ENCODE measurements around the gene ORC6. TPM values are rescaled to one million over a fixed set of nuclear protein-coding genes. Genes with fewer than 3 reads are reported as not detected.

The ORC6 gene
- total RNA-seq, 1 experiment from 2014 or later = 95.0 TPM

- peaks cover 10% of the 10 kb centered on the region for H3K27me3 Mint-ChIP-seq (ENCODE audit: low read depth)
- no peaks in the 10 kb centered on the region for H3K79me1 ChIP-seq (ENCODE audit: insufficient read depth, low read depth, low read length, poor library complexity, severe bottlenecking)
- no peak overlapping the region for H2BK5ac ChIP-seq (ENCODE audit: insufficient read length, low read length)
- no peak overlapping the region for H3K18ac ChIP-seq (ENCODE audit: insufficient read length, low read depth, low read length)
- no peak overlapping the region for H4K91ac ChIP-seq (ENCODE audit: insufficient read length, low read depth, low read length)
- H3K14ac ChIP-seq (ENCODE audit: insufficient read depth, low read length) = no peak overlapping the region
- no peak overlapping the region for H2AFZ ChIP-seq (ENCODE audit: low read length)
- H2BK15ac ChIP-seq (ENCODE audit: low read depth, low read length) = no peak overlapping the region
- H2BK12ac ChIP-seq (ENCODE audit: insufficient read length, low read depth, low read length) = no peak overlapping the region
- WGBS (ENCODE audit: extremely low coverage, insufficient read length, low lambda C conversion rate) = no CpG with 5 or more reads among the region's 27 CpGs
- H3T11ph ChIP-seq (ENCODE audit: low read length) = no peak overlapping the region
- DNase-seq = no peak
- no peak overlapping the region for H3K4me3 Mint-ChIP-seq
- H3K23ac ChIP-seq (ENCODE audit: insufficient read length, low read depth, low read length) = no peak overlapping the region
- H3K4me2 ChIP-seq (ENCODE audit: insufficient read depth, insufficient read length, low read length) = no peak overlapping the region
- H4K5ac ChIP-seq (ENCODE audit: insufficient read length, low read depth, low read length) = no peak overlapping the region
- no peak overlapping the region for H3K9ac ChIP-seq (ENCODE audit: extremely low read depth, insufficient read length, low read length)
- no peak overlapping the region for H2BK20ac ChIP-seq (ENCODE audit: low read depth, low read length, poor library complexity, severe bottlenecking)
- no peaks in the 10 kb centered on the region for H3K79me2 ChIP-seq (ENCODE audit: insufficient read depth, low read length)
- no peak overlapping the region for H3K4ac ChIP-seq (ENCODE audit: low read depth, low read length)
- no peaks in the 10 kb centered on the region for H4K20me1 ChIP-seq (ENCODE audit: control insufficient read depth, insufficient read depth, insufficient read length)
- H3K27ac ChIP-seq (ENCODE audit: insufficient read length, low read depth, low read length) = no peak overlapping the region
- no peaks in the 10 kb centered on the region; a peak in 1 of 7 replicates for H3K36me3 Mint-ChIP-seq (ENCODE audit: insufficient read depth in 1 of 3, low read depth in 3 of 3)
- no peak for TF ChIP-seq CTCF (conservative IDR thresholded peaks at IDR 0.05)
- H3K4me1 Mint-ChIP-seq = peaks cover 6 to 13% of the 10 kb centered on the region in 2 experiments; a peak in 3 of 4 replicates
- no peak overlapping the region for H3K27ac Mint-ChIP-seq
- H3K23me2 ChIP-seq (ENCODE audit: insufficient read length, low read depth, low read length, poor library complexity, severe bottlenecking) = no peaks in the 10 kb centered on the region
- H2BK120ac ChIP-seq (ENCODE audit: low read depth, low read length, poor library complexity, severe bottlenecking) = no peak overlapping the region
- no peak overlapping the region for H2AK5ac ChIP-seq (ENCODE audit: insufficient read length, low read length)
- no peaks in the 10 kb centered on the region; the same call in 1 of the 2 replicates for H3K4me1 ChIP-seq (ENCODE audit: insufficient read depth, low read length)
- no peaks in the 10 kb centered on the region for H3K9me3 ChIP-seq (ENCODE audit: control insufficient read depth, low read depth, low read length)
- no peaks in the 10 kb centered on the region for H3K27me3 ChIP-seq (ENCODE audit: insufficient read depth, low read length)
- peaks cover 8 to 9% of the 10 kb centered on the region in 2 experiments; a peak in 4 of 5 replicates for H3K9me3 Mint-ChIP-seq
- no peak overlapping the region for H3K56ac ChIP-seq (ENCODE audit: insufficient read length, low read depth, low read length)
- H4K8ac ChIP-seq (replicated peaks; ENCODE audit: insufficient read length, low read depth, low read length) = no peak overlapping the region
Observed at GRCh38 chr16:46649588-46650253, 39.7 kb upstream of the ORC6 start.

Data from H9 (cell line).